Stimulated activated CD4-positive, alpha-beta T cell treated with anti-CD3 and anti-CD28 coated beads, Interleukin-1b, Interleukin-23, amount 100 ng/mL, for 4 hours (primary cell): Measurements from ENCODE around the gene LSM12.
"Not testable (repeated sequence)": the region's sequence is repeated elsewhere in the genome, so short reads cannot be mapped to it uniquely, and the experiment has no call there.

Experiments
- DNase-seq, 2 donors: peaks; one replicate each; pipeline ENCODE4 v3.0.0-alpha.2; 2020; ENCODE audit warnings: low read depth in 2 of 2

The LSM12 gene

DNA sequence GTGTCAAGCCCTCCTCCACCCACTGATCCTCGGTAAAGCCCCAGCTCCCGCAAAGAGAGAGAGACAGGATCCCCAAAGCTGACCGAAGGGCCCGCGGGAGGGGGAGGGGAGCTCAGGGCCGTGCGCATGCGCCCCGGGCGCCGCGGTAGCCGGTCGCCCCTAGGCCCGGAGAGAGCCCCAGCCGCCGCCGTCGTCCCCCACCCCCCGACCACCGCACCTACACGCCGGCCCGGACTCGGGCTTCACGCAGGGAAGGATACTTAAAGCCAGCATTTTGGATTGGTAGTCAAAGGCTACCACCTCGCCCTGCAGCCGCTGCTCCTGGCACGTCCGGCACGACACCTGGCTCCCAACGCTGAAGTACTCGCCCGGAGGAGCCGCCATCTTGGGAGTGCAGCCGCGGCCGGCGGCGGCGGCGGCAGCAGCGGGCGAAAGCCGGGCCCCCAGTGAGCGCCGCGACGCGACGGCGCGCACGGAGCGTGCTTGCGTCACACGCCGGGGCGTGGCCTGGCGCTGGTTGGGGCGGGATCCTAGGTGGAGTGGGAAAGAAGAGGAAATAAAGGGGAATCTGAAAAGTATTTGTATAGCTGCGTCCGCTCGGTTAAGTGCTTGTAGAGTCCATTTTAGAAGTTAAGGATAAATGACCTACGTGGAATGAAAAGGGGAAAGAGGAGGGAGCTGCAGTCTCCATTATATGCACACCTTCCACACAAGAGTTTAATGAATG, at the start of gene LSM12:
TSS of gene LSM12 (minus strand) at position 468 of the 727 bp plus-strand sequence. CDS start at position 384, 84 bp downstream.
- peak; percentile 84 to 91 for DNase-seq

DNA sequence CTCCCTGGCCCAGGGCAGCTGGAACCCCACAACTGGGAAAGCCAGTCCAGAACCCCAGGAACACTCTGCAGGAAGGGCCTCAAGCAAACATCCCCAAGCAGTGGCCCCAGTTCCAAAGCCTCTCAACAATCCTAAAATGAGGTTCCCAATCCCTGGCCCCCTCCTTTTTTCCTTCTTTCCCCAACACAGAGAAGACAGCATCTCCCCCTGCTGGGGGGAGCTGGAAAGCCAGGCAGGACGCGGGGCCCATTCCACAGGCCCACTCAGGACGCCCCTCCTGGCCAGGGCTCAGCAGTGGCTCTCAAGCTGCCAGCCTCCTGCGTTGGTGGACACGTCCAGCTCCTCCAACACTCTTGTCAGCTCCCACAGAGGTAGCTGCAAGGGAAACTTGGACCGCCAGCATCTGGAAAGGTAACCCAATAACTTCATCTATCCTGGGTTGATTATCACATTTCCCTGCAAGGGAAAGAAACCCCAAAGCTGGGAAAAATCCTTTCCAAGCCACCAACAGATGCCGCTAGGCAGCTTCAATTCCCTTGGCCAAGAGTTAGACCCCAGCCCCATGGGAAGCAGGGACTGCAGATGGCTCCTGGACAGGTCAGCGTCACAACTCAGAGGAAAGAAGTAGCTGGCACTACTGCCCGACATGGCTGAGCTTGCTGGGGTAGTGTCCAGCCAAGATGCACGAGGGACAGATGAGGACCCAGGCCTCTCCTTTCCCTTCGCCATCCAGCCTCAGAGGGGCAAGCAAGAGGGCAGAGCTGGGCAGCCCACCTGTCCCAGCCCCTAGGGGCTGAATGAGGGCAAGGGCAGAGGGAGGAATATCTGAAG, 49.3 kb upstream of the LSM12 start:
- peak in 1 of 2 donors; percentile 18 for DNase-seq

DNA sequence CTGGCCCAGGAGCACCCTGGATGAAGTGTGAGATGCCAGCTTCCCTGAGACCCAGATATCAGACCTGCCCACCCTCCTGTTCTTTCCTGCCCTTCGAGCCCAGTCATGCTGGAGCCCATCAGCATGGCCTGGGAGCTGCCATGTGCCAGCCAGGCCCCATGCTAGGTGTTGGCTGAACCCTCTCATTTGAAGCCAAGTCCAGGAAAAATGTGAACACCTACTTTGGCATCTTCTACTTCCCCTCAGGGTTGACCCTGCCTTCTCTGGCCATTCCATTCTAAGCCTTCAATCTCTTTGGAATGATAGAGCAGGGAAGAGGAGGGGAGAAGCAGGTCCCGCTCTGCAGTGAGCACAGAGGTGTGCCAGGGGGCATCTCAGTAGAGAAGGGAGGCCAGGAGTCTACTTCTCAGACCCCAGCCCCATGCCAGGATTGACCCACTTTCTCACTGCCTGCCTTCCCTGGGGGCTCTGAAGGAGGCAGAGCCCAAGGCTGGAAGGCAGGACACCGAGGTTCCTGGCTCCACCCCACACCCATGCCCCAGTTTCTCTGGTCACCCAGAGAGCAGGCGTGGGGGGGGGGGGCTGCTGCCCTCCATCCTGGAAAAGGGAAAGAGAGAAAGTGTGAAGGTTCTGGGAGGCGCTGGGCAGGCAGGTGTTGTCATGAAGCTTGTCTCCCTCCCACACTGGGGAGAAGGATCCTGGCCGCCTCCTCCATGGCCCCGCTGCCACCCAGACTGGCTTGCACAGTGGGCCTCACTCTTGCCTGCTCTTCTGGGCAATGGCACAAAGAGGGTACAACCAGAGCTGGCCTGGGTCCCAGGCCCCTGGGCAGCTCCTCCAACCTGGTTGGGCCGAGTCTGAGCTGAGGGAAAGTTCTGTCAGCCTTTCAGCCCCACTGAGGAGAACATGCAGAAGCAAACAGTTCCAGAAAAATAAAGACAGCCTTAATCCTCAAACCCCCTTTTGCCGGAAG, 47.7 kb upstream of the LSM12 start:
- no peak for DNase-seq

DNA sequence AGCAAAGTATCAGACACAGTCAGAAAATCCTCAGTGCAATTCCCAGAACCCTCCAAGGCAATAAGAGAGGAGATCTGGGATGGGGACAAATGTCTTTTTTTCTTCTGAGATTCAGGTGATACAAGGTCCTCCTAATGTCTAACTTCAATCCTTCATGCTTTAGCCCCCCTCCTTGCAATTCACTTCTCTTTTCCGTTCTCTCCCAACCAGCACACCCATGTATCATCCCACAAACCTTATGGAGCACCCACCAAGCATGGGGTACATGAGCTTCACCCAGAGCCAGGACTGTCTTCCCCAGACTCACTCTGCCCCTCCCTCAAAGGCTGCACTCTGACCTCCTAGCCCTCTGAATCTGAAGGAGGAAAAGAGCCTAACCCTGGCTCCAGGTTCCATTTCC, 46.9 kb upstream of the LSM12 start:
- no peak for DNase-seq

DNA sequence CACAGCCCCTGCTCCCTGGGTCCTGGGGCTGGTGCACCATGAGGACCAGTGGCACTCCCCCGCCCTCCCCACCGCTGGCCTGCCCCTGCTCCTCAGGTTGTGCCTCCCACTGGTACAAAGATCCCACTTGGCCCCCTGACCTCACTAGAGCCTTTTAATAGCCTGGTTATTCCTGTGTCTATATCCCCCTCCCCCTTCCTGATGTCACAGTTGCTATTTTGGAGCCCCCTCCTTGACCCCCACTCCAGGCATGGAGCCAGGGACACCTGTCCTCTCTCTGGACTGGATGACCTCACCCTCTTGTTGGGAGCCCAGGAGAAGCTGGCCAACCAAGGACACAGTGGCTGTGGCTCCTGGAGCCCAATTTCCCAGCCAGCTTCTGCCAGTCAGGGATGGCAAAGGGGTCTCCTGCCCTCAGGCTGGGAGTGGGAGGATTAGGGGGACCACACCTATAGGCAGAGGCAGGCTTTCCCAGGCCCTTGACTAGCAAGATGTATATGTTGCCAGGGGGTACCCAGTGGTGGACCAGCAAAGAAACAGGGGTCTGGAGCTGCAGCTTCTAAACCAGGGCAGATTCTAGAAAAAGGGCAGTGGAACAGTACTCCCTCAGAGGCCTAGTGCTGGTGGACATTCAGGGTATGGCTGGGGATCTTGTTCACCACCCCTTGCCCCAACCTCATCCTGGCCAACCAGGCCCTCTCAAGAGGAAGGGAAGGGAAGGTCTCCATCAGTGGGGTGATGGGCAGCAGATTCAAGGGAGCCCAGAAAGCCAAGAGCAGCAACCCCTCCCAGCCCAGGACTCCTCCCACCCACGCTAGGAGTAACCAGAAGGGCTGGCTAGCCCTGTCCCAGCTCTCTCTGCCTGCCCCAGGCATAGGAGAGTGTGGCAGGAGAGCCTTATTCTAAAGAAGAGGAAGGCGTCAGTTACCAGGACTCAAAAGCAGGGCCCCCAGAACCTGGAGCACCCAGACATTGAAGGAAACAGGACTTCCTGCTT, 46.1 kb upstream of the LSM12 start:
- no peak for DNase-seq

DNA sequence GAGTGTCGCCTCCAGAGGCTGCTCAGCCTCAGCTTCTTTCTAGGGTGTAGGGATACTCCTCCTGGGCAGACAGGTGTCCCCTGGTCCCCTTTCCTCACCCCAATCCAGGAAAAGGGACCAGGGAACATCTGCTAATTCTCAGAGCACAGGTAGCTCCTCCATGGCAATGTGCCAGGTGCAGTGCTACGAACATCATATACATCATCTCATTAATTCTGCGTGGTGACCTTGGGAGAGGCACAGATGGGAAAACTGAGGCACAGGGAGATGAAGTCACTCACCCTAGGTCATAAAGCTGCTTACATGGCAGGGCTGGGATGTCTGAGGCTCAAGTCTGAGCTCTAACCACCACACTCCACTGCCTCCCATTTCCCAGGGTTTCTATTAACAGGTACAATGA, 45.3 kb upstream of the LSM12 start:
- no peak for DNase-seq

DNA sequence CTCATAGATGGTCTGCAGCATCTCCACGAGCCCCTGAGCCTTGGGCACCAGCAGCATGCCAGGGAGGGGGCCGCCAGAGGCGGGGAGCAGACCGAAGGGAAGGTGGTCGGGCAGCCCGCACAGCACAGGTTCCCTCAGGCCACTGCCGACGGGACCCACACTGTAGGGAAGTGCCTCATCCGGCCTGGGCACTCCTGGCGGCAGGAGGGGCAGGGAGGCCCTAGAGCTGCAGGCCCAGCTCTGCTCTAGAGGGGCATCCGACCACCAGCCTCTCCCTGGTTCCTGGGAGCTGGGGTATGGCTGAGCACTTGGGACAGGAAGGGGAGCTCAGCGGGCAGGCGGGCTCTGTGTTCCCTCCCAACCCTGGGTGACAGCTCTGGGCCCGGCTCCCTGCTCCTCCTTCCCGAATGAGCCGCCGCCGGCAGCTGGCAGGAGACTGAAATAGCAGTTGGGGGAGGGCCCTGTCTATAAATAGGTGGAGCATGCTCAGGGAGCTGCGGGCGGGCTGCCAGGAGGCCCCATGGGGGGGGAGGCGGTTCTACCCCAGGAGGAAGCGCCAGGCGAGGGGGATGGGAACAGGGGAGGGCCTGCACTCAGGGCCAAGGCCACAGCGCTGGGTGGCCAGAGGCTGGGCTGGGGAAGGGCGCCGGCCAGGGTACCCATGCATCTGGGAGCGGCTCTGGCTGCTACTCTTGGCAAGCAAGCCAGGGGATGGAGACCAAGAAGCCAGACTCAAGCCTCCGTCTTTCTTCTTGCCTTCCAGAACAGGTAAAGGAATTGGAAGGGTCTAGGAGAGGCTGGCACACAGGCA, 44.6 kb upstream of the LSM12 start:
- peak; percentile 26 to 48 for DNase-seq

DNA sequence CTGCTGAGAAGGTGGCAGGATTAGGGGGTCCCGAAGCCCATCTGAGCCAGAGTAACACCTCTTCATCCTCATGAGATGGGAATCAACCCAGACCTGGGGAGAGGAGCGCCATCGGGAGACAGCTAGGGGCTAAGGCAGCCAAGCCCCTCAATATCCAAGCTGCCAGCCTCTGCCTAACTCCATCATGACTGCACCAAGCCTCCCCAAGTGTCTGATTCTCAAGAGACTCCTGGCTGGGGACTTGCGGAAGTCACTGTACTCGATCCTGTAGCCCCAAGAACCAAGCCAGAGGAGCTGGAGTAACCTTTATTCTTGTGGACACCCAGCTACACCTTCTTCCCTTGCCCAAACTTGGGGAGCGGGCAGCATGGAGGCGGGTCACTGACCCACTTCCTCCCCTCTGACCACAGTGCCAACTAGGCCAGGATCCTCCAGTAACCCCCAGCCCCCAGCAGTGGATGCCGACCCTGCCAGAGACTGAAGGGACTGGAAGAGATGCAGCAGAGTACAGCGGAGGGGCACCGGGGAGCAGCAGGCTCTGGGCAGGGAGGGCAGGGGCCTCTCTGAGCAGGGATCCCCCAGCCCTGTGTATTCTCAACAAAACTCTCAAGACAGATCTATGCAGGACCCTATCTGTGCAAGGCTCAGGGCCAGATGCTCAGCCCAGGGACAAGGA, 43.7 kb upstream of the LSM12 start:
- DNase-seq, result no peak

DNA sequence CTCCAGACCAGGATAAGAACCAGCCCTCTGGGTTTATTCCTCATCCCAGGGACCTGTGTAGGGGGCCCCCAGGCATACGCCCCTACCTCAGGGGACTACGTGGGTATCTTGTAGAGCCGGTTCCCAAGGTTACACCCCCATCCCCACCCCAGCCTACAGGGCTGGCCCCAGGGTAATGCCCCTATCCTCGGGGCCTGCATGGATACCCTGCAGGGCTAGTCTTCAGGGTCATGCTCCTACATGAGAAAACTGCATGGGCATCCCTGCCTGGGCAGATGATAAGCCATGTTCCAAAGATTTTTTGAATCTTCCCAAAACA, 42.8 kb upstream of the LSM12 start:
- no peak for DNase-seq

DNA sequence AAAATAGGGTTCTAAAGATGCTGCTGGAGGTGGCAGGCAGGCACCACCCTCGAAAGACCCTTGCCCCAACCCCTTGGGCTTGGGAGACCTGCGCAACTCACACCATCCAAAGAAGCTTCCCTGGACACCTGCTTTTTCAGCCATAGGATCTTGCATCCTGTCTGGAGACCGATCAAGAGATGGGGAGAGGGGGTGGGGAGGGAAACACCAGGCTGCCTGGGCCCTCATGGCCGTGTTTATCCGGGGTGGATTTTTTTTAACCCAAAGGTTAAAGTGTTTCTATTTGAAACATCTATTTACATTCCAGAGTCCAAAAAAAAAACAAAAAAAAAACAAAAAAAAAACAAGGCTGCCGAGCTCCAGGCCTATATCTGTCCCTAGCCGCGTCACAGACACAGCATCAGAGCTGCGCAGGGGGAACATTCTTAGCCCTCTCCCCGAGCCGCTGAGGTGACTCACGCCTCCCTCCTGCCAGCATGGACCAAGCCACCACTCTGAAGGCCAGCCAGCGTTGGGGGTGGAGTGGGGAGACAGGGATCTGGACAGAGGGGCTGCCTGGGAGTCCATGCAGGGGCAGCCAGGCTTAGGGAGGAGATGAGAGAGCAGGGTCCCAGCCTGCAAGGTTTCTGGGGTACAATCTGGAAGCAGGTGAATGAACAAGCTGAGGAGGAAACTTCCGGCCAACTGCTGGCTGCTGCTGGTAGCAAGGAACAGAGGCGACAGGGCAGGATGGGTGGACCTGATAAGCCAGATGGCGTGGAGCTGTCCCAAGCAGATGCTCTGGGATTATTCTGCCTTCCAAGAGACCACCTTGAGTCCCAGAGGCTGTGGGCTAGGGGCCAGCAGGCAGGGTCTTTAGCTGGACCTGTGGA, 42.2 kb upstream of the LSM12 start:
- no peak for DNase-seq

DNA sequence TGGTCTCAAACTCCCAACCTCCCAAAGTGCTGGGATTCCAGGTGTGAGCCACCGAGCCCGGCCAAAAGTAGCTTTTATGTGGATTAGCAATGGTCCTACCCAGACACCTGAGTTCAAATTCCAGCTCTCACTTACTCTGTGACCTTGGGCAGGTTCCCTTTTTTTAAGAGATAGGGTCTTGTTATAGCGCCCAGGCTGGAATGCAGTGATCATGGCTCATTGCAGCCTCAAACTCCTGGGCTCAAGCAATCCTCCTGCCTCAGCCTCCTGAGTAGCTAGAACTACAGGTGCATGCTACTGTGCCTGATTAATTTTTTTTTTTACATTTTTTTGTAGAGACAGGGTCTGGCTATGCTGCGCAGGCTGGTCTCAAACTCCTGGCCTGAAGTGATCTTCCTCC, 40.3 kb upstream of the LSM12 start:
- no peak for DNase-seq

DNA sequence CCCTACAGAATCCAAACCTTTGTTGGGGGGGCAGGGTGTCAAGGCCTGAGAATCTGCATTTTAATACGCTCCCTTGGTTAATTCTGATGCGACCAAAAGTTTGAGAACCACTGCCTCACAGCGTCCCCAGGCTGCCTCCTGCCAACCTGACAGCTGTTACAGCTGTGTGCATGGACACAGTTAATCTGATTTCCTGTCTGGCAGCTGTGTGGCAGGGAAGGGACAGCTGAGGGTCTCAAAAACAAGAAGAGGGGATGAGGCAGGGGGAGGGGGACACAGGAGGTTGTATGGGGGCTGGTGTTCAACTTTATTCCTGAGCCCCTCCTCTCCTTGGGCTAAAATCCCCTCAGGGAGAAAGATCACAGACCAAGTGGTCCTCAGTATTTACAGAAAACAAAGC, 39.5 kb upstream of the LSM12 start:
- no peak for DNase-seq

DNA sequence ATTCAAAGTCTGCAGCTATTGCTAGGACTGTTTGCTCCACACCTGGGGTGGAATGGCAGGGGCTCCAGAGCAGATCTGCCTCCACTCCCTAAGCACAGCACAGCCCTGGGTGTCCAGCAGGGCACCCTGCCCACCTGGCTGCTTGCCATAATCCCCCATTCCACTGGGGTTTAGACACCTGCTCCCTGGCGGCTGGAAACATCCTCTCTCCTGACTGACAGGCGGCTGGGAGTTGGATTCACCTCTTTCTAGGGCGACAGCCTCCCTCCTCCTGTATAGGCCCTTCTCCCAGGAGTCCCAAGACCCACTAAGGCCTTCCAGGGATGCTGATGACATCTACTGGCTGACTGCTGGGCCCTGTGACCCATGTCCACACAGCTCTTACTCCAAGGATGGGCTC, 39.0 kb upstream of the LSM12 start:
- DNase-seq, result no peak

DNA sequence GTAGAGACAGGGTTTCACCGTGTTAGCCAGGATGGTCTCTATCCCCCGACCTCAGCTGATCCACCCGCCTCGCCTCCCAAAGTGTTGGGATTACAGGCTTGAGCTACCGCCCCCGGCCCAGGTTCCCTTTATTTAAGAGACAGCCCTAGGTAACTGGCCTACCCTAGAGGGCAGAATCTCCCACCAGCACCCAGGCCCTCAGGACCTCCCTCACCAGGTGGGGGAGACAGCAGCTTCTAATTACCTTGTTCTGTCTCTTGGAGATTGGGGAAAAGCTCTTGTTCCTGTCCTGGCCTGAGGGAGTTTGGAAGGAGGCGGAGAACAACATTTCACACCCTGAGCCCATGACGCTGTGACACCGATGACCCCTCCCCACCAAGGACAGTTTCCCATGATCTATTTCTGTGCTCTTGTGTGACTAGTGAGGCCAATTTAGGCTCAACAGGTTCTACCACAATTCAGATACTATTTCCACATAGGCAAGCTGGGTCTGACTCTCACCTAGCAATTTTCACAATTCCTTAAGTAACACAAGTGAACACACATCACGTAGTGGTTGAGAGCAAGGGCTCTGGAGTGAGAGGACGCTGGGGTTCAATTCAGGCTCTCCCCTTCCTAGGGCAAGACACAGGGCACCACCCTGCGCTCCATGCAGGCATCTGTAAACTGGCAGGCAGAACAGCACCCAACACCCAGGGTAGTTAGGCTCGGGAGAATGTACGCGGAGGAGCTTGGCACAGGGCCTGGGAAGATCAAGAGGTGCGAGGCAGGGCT, 36.6 kb upstream of the LSM12 start:
- DNase-seq, result no peak

DNA sequence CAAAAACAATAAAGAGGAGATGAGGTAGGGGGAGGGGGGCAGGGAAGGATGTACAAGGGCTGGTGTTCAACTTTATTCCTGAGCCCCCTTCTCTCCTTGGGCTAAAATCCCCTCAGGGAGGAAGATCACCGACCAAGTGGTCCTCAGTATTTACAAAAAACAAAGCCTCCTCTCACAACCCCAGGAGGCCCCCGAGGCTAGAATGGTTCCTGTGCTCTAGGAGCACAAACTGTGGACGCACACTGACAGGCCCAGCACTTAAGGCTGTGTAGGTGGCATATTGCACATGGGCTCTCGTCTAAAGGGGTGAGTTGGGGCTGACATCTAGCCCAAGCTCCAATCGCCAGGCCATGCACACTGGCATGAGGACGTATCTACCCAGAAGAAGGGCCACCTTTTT, 35.4 kb upstream of the LSM12 start:
- DNase-seq, result not testable (repeated sequence)

DNA sequence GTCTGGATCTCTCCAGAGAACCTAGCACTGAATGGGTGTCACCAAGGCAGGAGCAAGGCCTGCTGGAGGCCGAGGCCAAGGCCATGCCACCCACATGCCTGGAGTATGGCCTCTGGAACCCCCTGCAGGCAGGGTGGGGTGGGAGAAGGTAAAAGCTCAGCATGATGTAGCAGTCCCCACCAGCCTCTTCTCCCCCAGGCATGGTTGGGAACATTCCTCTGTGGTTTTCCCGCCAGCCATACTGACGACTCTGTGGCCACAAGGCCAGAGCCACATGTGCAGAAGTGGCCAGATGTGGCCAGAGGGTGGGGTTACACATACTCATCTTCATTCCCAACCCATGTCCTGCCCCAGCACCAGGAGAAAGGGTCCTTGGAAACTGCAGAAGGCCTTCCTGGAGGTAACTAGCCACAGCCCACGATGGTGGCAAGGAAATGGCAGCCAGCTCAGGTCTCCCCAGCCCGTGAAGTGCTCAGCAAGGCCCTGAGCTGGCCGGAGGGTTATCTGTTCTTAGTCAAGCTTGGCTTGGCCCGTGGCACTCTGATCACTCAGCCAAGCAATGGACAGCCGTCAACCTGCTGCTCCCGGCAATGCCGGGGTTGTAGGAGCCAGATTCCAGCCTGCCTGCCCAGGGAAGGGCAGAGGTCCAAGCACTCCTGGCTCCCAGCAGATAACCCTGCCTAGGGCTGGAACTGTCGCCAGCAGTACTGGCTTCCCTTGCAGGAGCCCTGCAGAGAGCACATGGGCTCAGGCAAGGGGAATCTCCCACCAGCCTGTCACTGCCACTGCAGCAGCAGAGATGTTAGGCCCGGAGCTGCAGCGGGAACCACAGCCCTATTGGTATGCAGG, 30.9 kb upstream of the LSM12 start:
- no peak for DNase-seq
